IMR-90 (cell line): ENCODE measurements around the gene TBC1D1. TPM values are rescaled to one million over a fixed set of nuclear protein-coding genes. Genes with fewer than 3 reads are reported as not detected.

Experiments used
- ATAC-seq: fragments of 200-7000 bp; cut with Tn5 transposase; 2 replicates; pipeline ENCODE4 v1.9.1; 2020; ENCODE audit warnings: low read depth, mild to moderate bottlenecking, moderate library complexity
- BruUV-seq: library from RNA; stranded (reverse); fragments of 400-500 nt; replicated peaks from 2 replicates; lab custom pipeline; 2021; lab: Mats Ljungman, UMichigan
- CTCF ChIA-PET: fragments of 300-600 bp; formaldehyde crosslinking; extraction: SDS; loops from one replicate; lab custom pipeline; 2021; ENCODE audit warnings: antibody characterized with exemption; lab: Yijun Ruan, JAX
- POLR2A ChIA-PET: fragments of 300-600 bp; sonication (Branson Sonifier 250); formaldehyde crosslinking; loops from one replicate; lab custom pipeline; 2022; ENCODE audit warnings: antibody characterized with exemption; ENCODE audit not compliant: unreplicated experiment; lab: Charles Lee
- DNase-seq: peaks from one replicate; pipeline ENCODE4 v3.0.0; 2013
- H2AFZ ChIP-seq: replicated peaks from 2 replicates; pipeline ENCODE3; 2013; ENCODE audit warnings: low read length, mild to moderate bottlenecking; ENCODE audit not compliant: poor library complexity
- H2AK5ac ChIP-seq: 2 replicates; pipeline ENCODE4 v1.6.1; 2013; ENCODE audit warnings: low read depth, low read length, inconsistent platforms
- H2AK9ac ChIP-seq: replicated peaks from 2 replicates; pipeline ENCODE3; 2013; ENCODE audit warnings: mild to moderate bottlenecking, low read depth, low read length, moderate library complexity; ENCODE audit not compliant: poor library complexity
- H2BK120ac ChIP-seq: 2 replicates; pipeline ENCODE4 v1.6.1; 2013; ENCODE audit warnings: low read depth, low read length, inconsistent platforms
- H2BK15ac ChIP-seq: 3 replicates; pipeline ENCODE4 v1.6.1; 2013; ENCODE audit warnings: low read depth, low read length, inconsistent platforms
- H2BK20ac ChIP-seq: 2 replicates; pipeline ENCODE4 v1.6.1; 2013; ENCODE audit warnings: low read depth, mild to moderate bottlenecking, inconsistent platforms, low read length, moderate library complexity
- H2BK5ac ChIP-seq: 2 replicates; pipeline ENCODE4 v1.6.1; 2013; ENCODE audit warnings: mild to moderate bottlenecking, low read depth, low read length, inconsistent platforms; ENCODE audit not compliant: poor library complexity, severe bottlenecking
- H3K14ac ChIP-seq: replicated peaks from 2 replicates; pipeline ENCODE4 v1.6.1; 2013; ENCODE audit warnings: low read depth, low read length, inconsistent platforms
- H3K18ac ChIP-seq: 2 replicates; pipeline ENCODE4 v1.6.1; 2013; ENCODE audit warnings: low read depth, low read length, control low read depth
- H3K23ac ChIP-seq: 2 replicates; pipeline ENCODE4 v1.6.1; 2013; ENCODE audit warnings: low read depth, low read length, inconsistent platforms
- H3K27ac ChIP-seq: 2 replicates; pipeline ENCODE4 v1.5.1; 2013; ENCODE audit warnings: mild to moderate bottlenecking, control low read depth, low read length; ENCODE audit not compliant: insufficient read depth
- H3K27me3 ChIP-seq: 2 replicates; pipeline ENCODE4 v1.6.1; 2013; ENCODE audit warnings: low read length; ENCODE audit not compliant: control insufficient read depth, insufficient read depth
- H3K36me3 ChIP-seq: 2 replicates; pipeline ENCODE4 v1.6.1; 2013; ENCODE audit warnings: low read length, mixed read lengths; ENCODE audit not compliant: control insufficient read depth, insufficient read depth
- H3K4ac ChIP-seq: 2 replicates; pipeline ENCODE4 v1.6.1; 2013; ENCODE audit warnings: low read depth, low read length, inconsistent platforms
- H3K4me1 ChIP-seq: 2 replicates; pipeline ENCODE4 v1.6.1; 2013; ENCODE audit warnings: low read length, mixed read lengths; ENCODE audit not compliant: control insufficient read depth, insufficient read depth
- H3K4me2 ChIP-seq: 2 replicates; pipeline ENCODE4 v1.6.1; 2013; ENCODE audit warnings: low read depth, mild to moderate bottlenecking, control low read depth, low read length, moderate library complexity
- H3K4me3 ChIP-seq: 2 replicates; pipeline ENCODE4 v1.5.1; 2013; ENCODE audit warnings: low read depth, mild to moderate bottlenecking, control low read depth, low read length, moderate library complexity; ENCODE audit not compliant: insufficient read depth
- H3K56ac ChIP-seq: 2 replicates; pipeline ENCODE4 v1.6.1; 2013; ENCODE audit warnings: low read length, inconsistent platforms; ENCODE audit not compliant: insufficient read depth; ENCODE audit errors: extremely low read depth
- H3K79me1 ChIP-seq, 2 experiments: 2 replicates each; pipeline ENCODE4 v1.6.1; 2013; ENCODE audit warnings: low read length in 2 of 2, inconsistent platforms in 1 of 2, low read depth in 1 of 2
- H3K9ac ChIP-seq: 2 replicates; pipeline ENCODE4 v1.6.1; 2013; ENCODE audit warnings: low read depth, low read length, control low read depth
- H3K9me1 ChIP-seq: 2 replicates; pipeline ENCODE4 v1.6.1; 2013; ENCODE audit warnings: low read length, inconsistent platforms; ENCODE audit not compliant: insufficient read depth
- H3K9me3 ChIP-seq: 2 replicates; pipeline ENCODE4 v1.6.1; 2013; ENCODE audit warnings: low read length; ENCODE audit not compliant: control insufficient read depth, insufficient read depth
- H4K20me1 ChIP-seq: 2 replicates; pipeline ENCODE4 v1.6.1; 2013; ENCODE audit warnings: low read length, inconsistent platforms; ENCODE audit not compliant: insufficient read depth
- H4K5ac ChIP-seq: 2 replicates; pipeline ENCODE4 v1.6.1; 2013; ENCODE audit warnings: mild to moderate bottlenecking, low read depth, low read length, control low read depth
- H4K8ac ChIP-seq, 2 experiments: 2 replicates each; pipeline ENCODE4 v1.6.1; 2013; ENCODE audit warnings: low read depth in 2 of 2, low read length in 2 of 2, control low read depth in 1 of 2, inconsistent platforms in 1 of 2
- H4K91ac ChIP-seq: 2 replicates; pipeline ENCODE4 v1.6.1; 2013; ENCODE audit warnings: low read depth, low read length, inconsistent platforms; ENCODE audit not compliant: insufficient read depth
- BHLHE40 ChIP-seq: fragments of 150-350 bp; IDR thresholded peaks from 2 replicates; pipeline ENCODE4 v1.6.1; 2016; ENCODE audit warnings: mild to moderate bottlenecking, low read depth, low read length
- CEBPB ChIP-seq: IDR thresholded peaks from 2 replicates; pipeline ENCODE4 v1.6.1; 2012; ENCODE audit warnings: low read depth, low read length, improper control_type of control experiment
- CHD1 ChIP-seq: IDR thresholded peaks from 2 replicates; pipeline ENCODE4 v1.6.1; 2012; ENCODE audit warnings: low read depth, low read length, improper control_type of control experiment
- FOS ChIP-seq: fragments of 150-350 bp; IDR thresholded peaks from 2 replicates; pipeline ENCODE4 v1.6.1; 2016; ENCODE audit warnings: low read depth, low read length
- MAFK ChIP-seq: IDR thresholded peaks from 2 replicates; pipeline ENCODE4 v1.6.1; 2012; ENCODE audit warnings: low read depth, low read length, improper control_type of control experiment
- MAZ ChIP-seq: IDR thresholded peaks from 2 replicates; pipeline ENCODE4 v1.6.1; 2012; ENCODE audit warnings: low read depth, mild to moderate bottlenecking, low read length, improper control_type of control experiment, moderate library complexity, borderline replicate concordance
- MXI1 ChIP-seq: IDR thresholded peaks from 2 replicates; pipeline ENCODE4 v1.6.1; 2012; ENCODE audit warnings: low read depth, mild to moderate bottlenecking, low read length, moderate library complexity, borderline replicate concordance
- RAD21 ChIP-seq: IDR thresholded peaks from 2 replicates; pipeline ENCODE4 v1.6.1; 2012; ENCODE audit warnings: low read length, improper control_type of control experiment
- RCOR1 ChIP-seq: IDR thresholded peaks from 2 replicates; pipeline ENCODE4 v1.6.1; 2012; ENCODE audit warnings: mild to moderate bottlenecking, low read length, improper control_type of control experiment; ENCODE audit not compliant: insufficient replicate concordance
- RFX5 ChIP-seq: IDR thresholded peaks from 2 replicates; pipeline ENCODE4 v1.8.0; 2012; ENCODE audit warnings: low read depth, mild to moderate bottlenecking, low read length, moderate library complexity
- SMC3 ChIP-seq: fragments of 150-350 bp; IDR thresholded peaks from 2 replicates; pipeline ENCODE4 v1.6.1; 2016; ENCODE audit warnings: low read depth, mild to moderate bottlenecking, antibody characterized with exemption, low read length, moderate library complexity
- WGBS, 2 experiments: methylation state at CpG; one replicate each; pipeline versions ENCODE4 v1.1.5 to v1.1.7; 2013; ENCODE audit warnings: missing lambda C conversion rate in 2 of 2; ENCODE audit not compliant: insufficient read length in 1 of 2; ENCODE audit errors: extremely low coverage in 2 of 2; 5-methylcytosine and 5-hydroxymethylcytosine counted together
- dilution Hi-C: fragments of 300-500 bp; cut with HindIII; formaldehyde crosslinking; loops from one replicate; pipeline ENCODE4 v1.14.3; 2018; ENCODE audit warnings: low sequenced_read_pairs; ENCODE audit not compliant: unreplicated experiment
- in situ Hi-C: fragments of 300-500 bp; cut with MboI; formaldehyde crosslinking; loops from 3 replicates; pipeline ENCODE4 v1.14.3; 2019; ENCODE audit warnings: low sequenced_read_pairs, inconsistent platforms, mixed read lengths
- intact Hi-C: fragments of 100-400 bp; cut with micrococcal nuclease; formaldehyde crosslinking; loops from 2 replicates; pipeline ENCODE4 v1.10.0; 2022
- polyA plus RNA-seq, 3 experiments: library from polyadenylated mRNA; depleted of rRNA; stranded (reverse); fragments of >200 nt; gene quantifications; 2 replicates each; pipeline ENCODE4 v1.2.3, GENCODE V29; 2012; ENCODE audit warnings: low replicate concordance in 1 of 3
- total RNA-seq: library from RNA; depleted of rRNA; stranded (reverse); fragments of >200 nt; gene quantifications from 2 replicates; pipeline ENCODE4 v1.2.3, GENCODE V29; 2012
- TF ChIP-seq, protein P1 (sequence below): fragments of 150-350 bp; IDR thresholded peaks from 2 replicates; pipeline ENCODE4 v1.6.1; 2016; ENCODE audit warnings: low read depth, mild to moderate bottlenecking, low read length, moderate library complexity, borderline replicate concordance

Gene TBC1D1
- total and polyA plus RNA-seq, 2 of the 4 experiments (the other 2 are of a cell fraction): 42.4 to 104 TPM

DNA sequence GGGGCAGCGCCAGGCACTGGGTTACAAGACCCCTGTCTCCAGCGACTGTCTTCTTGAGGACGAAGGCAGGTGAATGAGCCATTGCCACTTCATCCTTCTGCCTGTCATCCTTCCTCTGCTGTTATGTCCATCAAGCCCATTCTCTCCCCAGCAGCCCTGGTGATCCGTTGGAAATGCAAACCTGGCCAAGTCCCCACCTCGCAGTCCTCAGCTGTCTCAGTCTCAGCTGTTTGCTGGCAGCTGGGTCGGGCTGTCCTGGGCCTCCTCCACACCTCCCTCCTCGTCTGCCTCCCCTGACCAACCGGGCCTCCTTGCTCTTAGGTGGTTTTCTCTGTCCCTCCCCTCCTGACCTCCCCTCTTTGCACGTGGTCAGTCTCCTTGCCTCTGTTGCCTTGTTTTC, 107.3 kb downstream of the TBC1D1 start:
- ChIA-PET CTCF (no interaction called here), POLR2A (no interaction called here)
- Histone ChIP-seq H4K5ac (no peak overlapping the region), H2AK9ac (no peak overlapping the region), H3K18ac (no peak overlapping the region), H4K8ac (no peak overlapping the region), H3K4me3 (no peak overlapping the region), H4K91ac (no peak overlapping the region), H3K9ac (no peak overlapping the region), H3K14ac (no peak overlapping the region), H2BK120ac (no peak overlapping the region), H3K27ac (no peak overlapping the region), H3K4me1 (peaks cover 3% of the 10 kb centered on the region; the same call in 1 of the 2 replicates), H3K4ac (no peak overlapping the region), H3K27me3 (no peaks in the 10 kb centered on the region), H3K56ac (no peak overlapping the region), H3K23ac (no peak overlapping the region), H2BK5ac (no peak overlapping the region), H3K9me3 (no peaks in the 10 kb centered on the region), H3K36me3 (no peaks in the 10 kb centered on the region), H2AK5ac (no peak overlapping the region), H3K79me1 (peaks cover 27 to 57% of the 10 kb centered on the region in 2 experiments), H2BK20ac (no peak overlapping the region), H3K9me1 (peaks cover 10% of the 10 kb centered on the region; the same call in 1 of the 2 replicates), H4K20me1 (no peaks in the 10 kb centered on the region), H2AFZ (no peak overlapping the region), H2BK15ac (no peak overlapping the region), H3K4me2 (no peak overlapping the region)
- TF ChIP-seq FOS (no peak), CHD1 (no peak), MXI1 (no peak), CEBPB (no peak), RAD21 (no peak), RCOR1 (no peak), MAFK (no peak), MAZ (no peak), RFX5 (no peak), SMC3 (no peak), BHLHE40 (no peak)
- TF ChIP-seq, protein P1, sequence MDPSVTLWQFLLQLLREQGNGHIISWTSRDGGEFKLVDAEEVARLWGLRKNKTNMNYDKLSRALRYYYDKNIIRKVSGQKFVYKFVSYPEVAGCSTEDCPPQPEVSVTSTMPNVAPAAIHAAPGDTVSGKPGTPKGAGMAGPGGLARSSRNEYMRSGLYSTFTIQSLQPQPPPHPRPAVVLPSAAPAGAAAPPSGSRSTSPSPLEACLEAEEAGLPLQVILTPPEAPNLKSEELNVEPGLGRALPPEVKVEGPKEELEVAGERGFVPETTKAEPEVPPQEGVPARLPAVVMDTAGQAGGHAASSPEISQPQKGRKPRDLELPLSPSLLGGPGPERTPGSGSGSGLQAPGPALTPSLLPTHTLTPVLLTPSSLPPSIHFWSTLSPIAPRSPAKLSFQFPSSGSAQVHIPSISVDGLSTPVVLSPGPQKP: no peak
- intact Hi-C loops: no loop called here
- ATAC-seq (no peak), DNase-seq (no peak)
- 93% methylated on average over 3 of the region's 9 CpGs; no CpG with 5 or more reads in 1 of the 2 experiments for WGBS, 2 experiments
- dilution Hi-C loops: no loop called here
- no TSS peak for BruUV-seq
- in situ Hi-C loops: no loop called here
